ENCODE measurements around the gene CD226.
"Not testable (repeated sequence)": the region's sequence is repeated elsewhere in the genome, so short reads cannot be mapped to it uniquely, and the experiment has no call there.

The CD226 gene

GRCh38 chr18:69870736-69871135 lies 76.9 kb downstream of the CD226 start:
- no peak for DNase-seq

GRCh38 chr18:69866212-69866611 lies 81.5 kb downstream of the CD226 start:
- DNase-seq: no peak

- DNase-seq: no peak
Observed at GRCh38 chr18:69865776-69866175, 81.9 kb downstream of the CD226 start.

GRCh38 chr18:69864802-69865201 lies 82.9 kb downstream of the CD226 start:
- not testable (repeated sequence) for DNase-seq

GRCh38 chr18:69858897-69859296 lies 88.8 kb downstream of the CD226 start:
- no peak for DNase-seq

- no peak for DNase-seq
Observed at GRCh38 chr18:69854455-69854854, 93.2 kb downstream of the CD226 start.

GRCh38 chr18:69853051-69853450 lies 94.6 kb downstream of the CD226 start:
- DNase-seq: no peak

GRCh38 chr18:69845593-69846506 lies 101.8 kb downstream of the CD226 start:
- DNase-seq: no peak

GRCh38 chr18:69844656-69845055 lies 103.0 kb downstream of the CD226 start:
- DNase-seq: no peak

GRCh38 chr18:69843015-69843414 lies 104.7 kb downstream of the CD226 start:
- DNase-seq: no peak

GRCh38 chr18:69841117-69841516 lies 106.6 kb downstream of the CD226 start:
- no peak for DNase-seq

- no peak for DNase-seq
Observed at GRCh38 chr18:69840445-69840844, 107.2 kb downstream of the CD226 start.

GRCh38 chr18:69840001-69840400 lies 107.7 kb downstream of the CD226 start:
- no peak for DNase-seq

GRCh38 chr18:69839497-69839896 lies 108.2 kb downstream of the CD226 start:
- no peak for DNase-seq

- DNase-seq: no peak
Observed at GRCh38 chr18:69838620-69839411, 108.9 kb downstream of the CD226 start.

GRCh38 chr18:69838003-69838402 lies 109.7 kb downstream of the CD226 start:
- DNase-seq: no peak

GRCh38 chr18:69834980-69835379 lies 112.7 kb downstream of the CD226 start:
- DNase-seq: not testable (repeated sequence)

GRCh38 chr18:69830189-69830588 lies 117.5 kb downstream of the CD226 start:
- DNase-seq: no peak

GRCh38 chr18:69820538-69820937 lies 127.1 kb downstream of the CD226 start:
- no peak for DNase-seq

GRCh38 chr18:69819460-69819859 lies 128.2 kb downstream of the CD226 start:
- DNase-seq: no peak

GRCh38 chr18:69817335-69817940 lies 130.2 kb downstream of the CD226 start:
- no peak for DNase-seq

GRCh38 chr18:69814861-69815385 lies 132.8 kb downstream of the CD226 start:
- no peak for DNase-seq

GRCh38 chr18:69813559-69813958 lies 134.1 kb downstream of the CD226 start:
- DNase-seq: no peak

All from stimulated activated naive CD4-positive, alpha-beta T cell (primary cell).